Urothelium cell line (cell line): ENCODE data around the gene RBP3.

Experiments used
- DNase-seq: peaks from one replicate; pipeline ENCODE4 v3.0.0; 2011; ENCODE audit warnings: low spot score, mixed read lengths
- FAIRE-seq: peaks from 2 replicates; lab custom pipeline; 2011; peaks lifted over from hg19 to GRCh38; lab: Jason Lieb, UNC

Gene RBP3

GRCh38 chr10:47348138-47348651 is at the start of gene RBP3:
Gene RBP3, plus strand, starts transcription at chr10:47348363. Its CDS starts 122 bp downstream, at chr10:47348485.
- no peak for FAIRE-seq
- DNase-seq = no peak

- no peak for FAIRE-seq
These were observed 49.4 kb upstream of the RBP3 start for GRCh38 chr10:47298715-47299114.

GRCh38 chr10:47299611-47300428 is 48.3 kb upstream of the RBP3 start, which contains the start of gene GDF10:
Gene GDF10, plus strand, starts transcription at chr10:47300197. Its CDS starts 455 bp downstream, at chr10:47300652.
- peak; percentile 20 for DNase-seq

More at GRCh38 chr10:47298715-47299114, 49.4 kb upstream of the RBP3 start:
- DNase-seq = no peak

GRCh38 chr10:47300429-47300931 is 47.7 kb upstream of the RBP3 start:
- no peak for FAIRE-seq

More at GRCh38 chr10:47299611-47300428, 48.3 kb upstream of the RBP3 start, which contains the start of gene GDF10:
- FAIRE-seq = no peak

GRCh38 chr10:47301833-47302232 is 46.3 kb upstream of the RBP3 start:
- no peak for DNase-seq
- FAIRE-seq = no peak

More at GRCh38 chr10:47300429-47300931, 47.7 kb upstream of the RBP3 start:
- DNase-seq = peak; percentile 27

GRCh38 chr10:47303105-47303504 is 45.1 kb upstream of the RBP3 start:
- no peak for DNase-seq
- FAIRE-seq = no peak

- FAIRE-seq = no peak
- DNase-seq = no peak
These were observed 44.3 kb upstream of the RBP3 start for GRCh38 chr10:47303866-47304265.

GRCh38 chr10:47305566-47305965 is 42.6 kb upstream of the RBP3 start:
- no peak for FAIRE-seq
- no peak for DNase-seq

- DNase-seq = no peak
- no peak for FAIRE-seq
These were observed 41.6 kb upstream of the RBP3 start for GRCh38 chr10:47306387-47307210.

GRCh38 chr10:47307381-47307780 is 40.8 kb upstream of the RBP3 start:
- DNase-seq = no peak
- no peak for FAIRE-seq

- FAIRE-seq (no peak), DNase-seq (no peak)
These were observed 39.4 kb upstream of the RBP3 start for GRCh38 chr10:47308775-47309174.

GRCh38 chr10:47309408-47310089 is 38.6 kb upstream of the RBP3 start:
- DNase-seq (no peak), FAIRE-seq (no peak)

GRCh38 chr10:47310090-47310505 is 38.1 kb upstream of the RBP3 start:
- no peak for FAIRE-seq
- DNase-seq = no peak

GRCh38 chr10:47311193-47311931 is 36.8 kb upstream of the RBP3 start:
- DNase-seq (peak; percentile 44), FAIRE-seq (no peak)

GRCh38 chr10:47311932-47312662 is 36.1 kb upstream of the RBP3 start:
- FAIRE-seq (no peak), DNase-seq (peak; percentile 93)

GRCh38 chr10:47312663-47312995 is 35.5 kb upstream of the RBP3 start:
- DNase-seq (no peak), FAIRE-seq (no peak)

GRCh38 chr10:47314416-47314970 is 33.7 kb upstream of the RBP3 start:
- no peak for FAIRE-seq
- no peak for DNase-seq

GRCh38 chr10:47315421-47315820 is 32.7 kb upstream of the RBP3 start:
- DNase-seq (no peak), FAIRE-seq (no peak)

- no peak for FAIRE-seq
- no peak for DNase-seq
These were observed 32.0 kb upstream of the RBP3 start for GRCh38 chr10:47316131-47316530.
